HCT116 (cell line): Measurements from ENCODE around the gene SLC9A7. TPM values are rescaled to one million over a fixed set of nuclear protein-coding genes. Genes with fewer than 3 reads are reported as not detected.

ENCODE experiments used
- ATAC-seq: fragments of 200-7000 bp; cut with Tn5 transposase; 2 replicates; pipeline ENCODE4 v1.9.1; 2020; ENCODE audit warnings: mild to moderate bottlenecking, moderate library complexity
- BruUV-seq: library from RNA; stranded (reverse); fragments of 400-500 nt; replicated peaks from 2 replicates; lab custom pipeline; 2021; lab: Mats Ljungman, UMichigan
- CTCF ChIA-PET: fragments of 300-600 bp; sonication (Branson Sonifier 250); formaldehyde crosslinking; loops from one replicate; lab custom pipeline; 2021; ENCODE audit warnings: antibody characterized with exemption; lab: Charles Lee
- POLR2A ChIA-PET: fragments of 300-600, 350-600 bp; sonication (Branson Sonifier 250); formaldehyde crosslinking; loops from one replicate; lab custom pipeline; 2021; ENCODE audit warnings: antibody characterized with exemption; lab: Charles Lee
- RAD21 ChIA-PET, 2 experiments: fragments of 300-600 bp; sonication (Branson Sonifier 250); formaldehyde crosslinking; loops; one replicate each; lab custom pipeline; 2023; ENCODE audit warnings: low total read pairs in 2 of 2; ENCODE audit not compliant: uncharacterized antibody in 2 of 2, unreplicated experiment in 2 of 2, low non-redundant PET in 1 of 2; lab: Charles Lee
- DNase-seq: peaks from one replicate; pipeline ENCODE4 v3.0.0-alpha.2; 2010; ENCODE audit warnings: low read depth, low spot score
- H2AFZ ChIP-seq: fragments of 200-600 bp; shearing (Covaris generic), sonication (generic); 2 replicates; pipeline ENCODE4 v1.6.1; 2017; ENCODE audit warnings: low read depth, mixed run types, mixed read lengths, antibody characterized with exemption, low read length; ENCODE audit not compliant: poor library complexity, severe bottlenecking
- H3K27ac ChIP-seq: 2 replicates; pipeline ENCODE4 v1.5.1; 2012; ENCODE audit warnings: low read depth, low read length
- H3K27me3 ChIP-seq: fragments of 200-600 bp; sonication (generic); 2 replicates; pipeline ENCODE4 v1.6.1; 2016; ENCODE audit warnings: mixed run types, low read length, mixed read lengths; ENCODE audit not compliant: insufficient read depth
- H3K36me3 ChIP-seq, 2 experiments: fragments of 200-500 bp in 1 of 2; fragments of 200-600 bp in 1 of 2; sonication (Bioruptor generic) in 1 of 2; sonication (generic) in 1 of 2; 2 replicates each; pipeline versions ENCODE4 v1.5.1 to v1.6.1; 2014 to 2016; ENCODE audit warnings: low read length in 2 of 2, inconsistent platforms in 1 of 2, mixed read lengths in 1 of 2, mixed run types in 1 of 2; ENCODE audit not compliant: insufficient read depth in 2 of 2, control insufficient read depth in 1 of 2
- H3K4me1 ChIP-seq, 2 experiments: fragments of 200-600 bp in 1 of 2; sonication (generic) in 1 of 2; 2 replicates each; pipeline versions ENCODE4 v1.5.1 to v1.6.1; 2012 to 2017; ENCODE audit warnings: low read length in 2 of 2, inconsistent platforms in 1 of 2, mild to moderate bottlenecking in 1 of 2, mixed read lengths in 1 of 2, mixed run types in 1 of 2, moderate library complexity in 1 of 2; ENCODE audit not compliant: insufficient read depth in 2 of 2, control insufficient read depth in 1 of 2
- H3K4me2 ChIP-seq: fragments of 200-600 bp; sonication (generic); 2 replicates; pipeline ENCODE4 v1.6.1; 2017; ENCODE audit warnings: mixed run types, low read length, mixed read lengths
- H3K4me3 ChIP-seq, 2 experiments: fragments of 200-600 bp in 1 of 2; sonication (generic) in 1 of 2; replicated peaks in 1 of 2; 2 replicates each; pipeline ENCODE4 v1.5.1; 2011 to 2016; ENCODE audit warnings: low read length in 2 of 2, control low read depth in 1 of 2, low read depth in 1 of 2, mild to moderate bottlenecking in 1 of 2, mixed read lengths in 1 of 2, mixed run types in 1 of 2
- H3K79me2 ChIP-seq: fragments of 200-600 bp; sonication (generic); 2 replicates; pipeline ENCODE4 v1.6.1; 2017; ENCODE audit warnings: mild to moderate bottlenecking, mixed run types, low read length, moderate library complexity, mixed read lengths; ENCODE audit not compliant: insufficient read depth
- H3K9ac ChIP-seq: fragments of 200-600 bp; sonication (generic); 2 replicates; pipeline ENCODE4 v1.6.1; 2016; ENCODE audit warnings: low read length, mixed read lengths
- H3K9me2 ChIP-seq: fragments of 200-600 bp; sonication (generic), shearing (Covaris generic); 2 replicates; pipeline ENCODE4 v1.6.1; 2017; ENCODE audit warnings: mixed run types, mild to moderate bottlenecking, moderate library complexity; ENCODE audit not compliant: insufficient read depth
- H3K9me3 ChIP-seq, 2 experiments: fragments of 200-500 bp in 1 of 2; fragments of 200-600 bp in 1 of 2; sonication (Bioruptor generic) in 1 of 2; sonication (generic) in 1 of 2; 2 replicates each; pipeline ENCODE4 v1.6.1; 2014 to 2017; ENCODE audit warnings: low read length in 2 of 2, mixed read lengths in 2 of 2, inconsistent platforms in 1 of 2, low read depth in 1 of 2, mild to moderate bottlenecking in 1 of 2, mixed run types in 1 of 2, moderate library complexity in 1 of 2; ENCODE audit not compliant: control insufficient read depth in 1 of 2, insufficient read depth in 1 of 2
- H4K20me1 ChIP-seq: fragments of 200-600 bp; sonication (generic), shearing (Covaris generic); 2 replicates; pipeline ENCODE4 v1.6.1; 2017; ENCODE audit warnings: mixed run types, mild to moderate bottlenecking, moderate library complexity; ENCODE audit not compliant: insufficient read depth
- CEBPB ChIP-seq: IDR thresholded peaks from 2 replicates; pipeline ENCODE4 v1.6.1; 2012; ENCODE audit warnings: low read depth
- FOSL1 ChIP-seq: IDR thresholded peaks from 2 replicates; pipeline ENCODE4 v1.6.1; 2012; ENCODE audit warnings: low read depth
- ZNF274 ChIP-seq: fragments of 200-500 bp; sonication (Bioruptor generic); IDR thresholded peaks from 2 replicates; pipeline ENCODE4 v1.6.1; 2014; ENCODE audit warnings: mild to moderate bottlenecking, low read depth, low read length, inconsistent platforms
- intact Hi-C: fragments of 100-400 bp; cut with micrococcal nuclease; formaldehyde crosslinking; loops from 2 replicates; pipeline ENCODE4 v1.10.0; 2022
- total RNA-seq: library from RNA; stranded (reverse); gene quantifications from one replicate; pipeline ENCODE4 v1.2.1, GENCODE V29; 2021; ENCODE audit not compliant: unreplicated experiment

SLC9A7 gene
- total RNA-seq, 1 experiment from 2014 or later, result 18.6 TPM

DNA sequence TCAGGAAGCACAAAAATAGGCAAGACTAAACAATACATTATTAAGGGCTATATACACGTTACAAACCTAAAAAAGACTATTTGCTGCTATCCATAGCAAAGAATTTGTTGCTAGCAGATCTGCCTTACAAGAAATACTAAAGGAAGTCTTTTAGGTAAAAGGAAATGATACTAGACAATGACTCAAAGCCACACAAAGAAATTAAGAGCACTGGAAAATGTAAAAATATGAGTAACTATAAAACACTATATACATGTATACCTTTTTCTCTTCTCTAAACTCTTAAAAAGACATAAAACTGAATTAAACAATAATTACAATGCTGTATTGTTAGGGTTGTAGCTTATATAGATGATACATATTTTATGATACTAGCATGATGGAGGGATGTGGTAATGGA is 25.7 kb downstream of the SLC9A7 start:
- H3K9me3 ChIP-seq, result peaks cover 0 to 4% of the 10 kb centered on the region in 2 experiments; a peak in 1 of 4 replicates

DNA sequence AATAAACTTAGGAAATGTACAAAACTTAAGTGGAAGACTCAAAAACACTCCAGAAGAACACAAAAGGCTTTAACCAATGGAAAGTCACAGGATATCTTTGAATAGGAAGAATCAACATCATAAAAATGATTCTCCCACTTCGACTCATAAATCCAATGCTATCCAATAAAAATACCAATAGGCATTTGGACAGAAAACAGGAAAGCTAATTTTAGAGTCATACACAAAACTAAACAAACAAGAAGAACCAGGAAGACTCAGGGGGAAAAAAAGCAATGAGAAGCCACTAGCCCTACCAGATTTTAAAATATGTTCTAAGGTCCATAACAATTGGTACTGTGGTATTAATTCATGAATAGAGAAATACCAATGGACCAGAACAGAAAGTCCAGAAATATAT is 28.2 kb downstream of the SLC9A7 start:
- BruUV-seq, result no TSS peak
- no peak overlapping the region for H3K4me2 ChIP-seq
- no peaks in the 10 kb centered on the region for H3K9me2 ChIP-seq
- no peak for ATAC-seq
- 0 out of 2 replicates have a peak, but pooled peaks have one; percentile 6 for TF ChIP-seq FOSL1
- TF ChIP-seq ZNF274, result no peak
- no peaks in the 10 kb centered on the region for H4K20me1 ChIP-seq
- peaks cover 0 to 3% of the 10 kb centered on the region in 2 experiments; a peak in 1 of 4 replicates for H3K4me1 ChIP-seq
- H3K79me2 ChIP-seq, result no peaks in the 10 kb centered on the region
- H3K27ac ChIP-seq, result no peak overlapping the region
- H3K9me3 ChIP-seq, result peaks cover 0 to 1% of the 10 kb centered on the region in 2 experiments; a peak in 1 of 4 replicates
- DNase-seq, result no peak
- intact Hi-C loops, result no loop called here
- RAD21 ChIA-PET, result no interaction called here
- H3K27me3 ChIP-seq, result no peaks in the 10 kb centered on the region
- no peak overlapping the region for H3K9ac ChIP-seq
- no peak overlapping the region for H2AFZ ChIP-seq
- CTCF ChIA-PET, result no interaction called here
- H3K36me3 ChIP-seq, result no peaks in the 10 kb centered on the region
- no peak overlapping the region for H3K4me3 ChIP-seq
- POLR2A ChIA-PET, result no interaction called here

More for the DNA sequence above, 25.7 kb downstream of the SLC9A7 start:
- Histone ChIP-seq H3K9ac (no peak overlapping the region), H3K4me2 (no peak overlapping the region), H3K79me2 (no peaks in the 10 kb centered on the region), H2AFZ (no peak overlapping the region), H3K27ac (no peak overlapping the region), H3K4me3 (no peak overlapping the region), H3K4me1 (peaks cover 0 to 3% of the 10 kb centered on the region in 2 experiments; a peak in 1 of 4 replicates)
- intact Hi-C loops, result no loop called here
- no TSS peak for BruUV-seq
- CTCF ChIA-PET, result no interaction called here
- ATAC-seq, result no peak
- no peak for TF ChIP-seq CEBPB
- TF ChIP-seq, all 23 proteins: peak for 0
- H3K36me3 ChIP-seq, result no peaks in the 10 kb centered on the region
- RAD21 ChIA-PET, result no interaction called here
- POLR2A ChIA-PET, result no interaction called here
- no peak for DNase-seq
- no peaks in the 10 kb centered on the region for H3K27me3 ChIP-seq
- no peaks in the 10 kb centered on the region for H4K20me1 ChIP-seq
- H3K9me2 ChIP-seq, result no peaks in the 10 kb centered on the region
